ENCODE measurements around the gene TBC1D23. TPM values are rescaled to one million over a fixed set of nuclear protein-coding genes. Genes with fewer than 3 reads are reported as not detected.

Gene TBC1D23
- total RNA-seq, 1 donor from 2014 or later = 36.6 TPM

DNA sequence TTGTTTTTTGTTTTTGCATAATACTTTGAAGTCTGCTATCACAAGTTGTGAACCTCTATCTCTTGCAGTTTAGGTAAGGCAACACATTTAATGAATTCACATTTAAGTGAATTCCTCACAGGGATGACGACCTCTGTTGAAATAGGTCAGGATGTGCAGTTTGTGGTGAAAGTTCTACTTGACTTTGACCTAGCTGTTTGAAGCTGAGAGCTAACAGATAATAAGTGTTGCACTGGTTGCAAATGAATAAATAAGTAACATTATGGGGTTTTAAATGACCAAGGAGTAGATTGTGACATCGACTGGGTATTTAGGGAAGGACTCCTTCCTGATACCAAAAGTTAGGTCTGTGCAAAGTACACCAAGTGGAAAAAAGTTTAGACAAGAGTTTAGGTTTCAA, 97.6 kb downstream of the TBC1D23 start:
- no peak for TF ChIP-seq CTCF (IDR thresholded peaks at IDR 0.05; ENCODE audit: insufficient read depth, low read length, severe bottlenecking)
- no peaks in the 10 kb centered on the region for H3K27me3 ChIP-seq (ENCODE audit: control insufficient read depth, insufficient read depth, low read length)
- DNase-seq (ENCODE audit: low read depth) (no peak), FAIRE-seq (no peak)
- no peak overlapping the region for H3K4me3 ChIP-seq (ENCODE audit: low read depth, low read length)
- H3K36me3 ChIP-seq (ENCODE audit: control insufficient read depth, insufficient read depth, low read length) = peaks cover 8% of the 10 kb centered on the region

DNA sequence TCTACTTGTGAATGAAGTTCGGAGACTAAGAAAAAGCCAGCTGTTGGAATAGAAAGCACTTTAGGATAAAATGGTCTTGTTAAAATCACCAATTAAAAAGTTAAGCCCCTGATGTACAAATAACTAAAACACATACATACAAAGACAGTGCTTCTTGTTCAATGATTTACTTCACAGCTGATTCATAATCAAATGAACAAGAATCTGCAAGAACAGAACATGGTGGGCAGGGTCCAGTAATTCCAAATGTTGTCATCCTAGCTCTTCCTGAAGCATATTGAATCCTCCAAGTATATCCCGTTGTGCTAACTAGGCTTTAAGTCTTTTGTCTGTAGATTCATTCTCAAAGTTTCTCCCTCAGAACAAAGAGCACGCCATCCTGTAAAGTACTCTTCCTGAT, 98.2 kb downstream of the TBC1D23 start:
- Histone ChIP-seq H3K4me3 (ENCODE audit: low read depth, low read length) (no peak overlapping the region), H3K36me3 (ENCODE audit: control insufficient read depth, insufficient read depth, low read length) (peaks cover 7% of the 10 kb centered on the region), H3K27me3 (ENCODE audit: control insufficient read depth, insufficient read depth, low read length) (no peaks in the 10 kb centered on the region)
- DNase-seq (ENCODE audit: low read depth) (no peak), FAIRE-seq (no peak)
- TF ChIP-seq CTCF (IDR thresholded peaks at IDR 0.05; ENCODE audit: insufficient read depth, low read length, severe bottlenecking) = no peak

- DNase-seq (ENCODE audit: low read depth) = peak; percentile 11
- no peaks in the 10 kb centered on the region for H3K27me3 ChIP-seq (ENCODE audit: control insufficient read depth, insufficient read depth, low read length)
- no peak overlapping the region for H3K4me3 ChIP-seq (ENCODE audit: low read depth, low read length)
- no peaks in the 10 kb centered on the region for H3K36me3 ChIP-seq (ENCODE audit: control insufficient read depth, insufficient read depth, low read length)
- TF ChIP-seq CTCF (IDR thresholded peaks at IDR 0.05; ENCODE audit: insufficient read depth, low read length, severe bottlenecking) = no peak
- FAIRE-seq = peak; percentile 28
Observed at GRCh38 chr3:100360757-100361496, 100.1 kb downstream of the TBC1D23 start.

DNA sequence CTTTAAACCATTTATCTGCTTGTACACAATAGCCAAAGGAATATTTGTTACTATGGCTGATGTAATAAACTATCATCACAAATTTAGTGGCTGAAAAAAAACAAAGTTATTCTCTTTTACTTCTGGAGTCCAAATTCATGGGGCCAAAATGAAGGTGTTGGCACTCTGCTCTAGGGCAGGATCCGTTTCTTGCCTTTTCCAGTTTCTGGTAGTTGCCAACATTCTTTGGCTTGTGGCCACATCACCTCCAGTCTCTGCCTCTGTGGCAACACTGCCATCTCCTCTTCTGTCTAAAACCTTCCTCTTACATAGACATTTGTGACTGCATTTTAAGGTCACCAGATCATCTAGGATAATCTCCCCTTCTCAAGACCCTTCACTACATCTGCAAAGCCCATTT, 101.1 kb downstream of the TBC1D23 start:
- Histone ChIP-seq H3K4me3 (ENCODE audit: low read depth, low read length) (no peak overlapping the region), H3K27me3 (ENCODE audit: control insufficient read depth, insufficient read depth, low read length) (no peaks in the 10 kb centered on the region), H3K36me3 (ENCODE audit: control insufficient read depth, insufficient read depth, low read length) (peaks cover 1% of the 10 kb centered on the region)
- no peak for TF ChIP-seq CTCF (IDR thresholded peaks at IDR 0.05; ENCODE audit: insufficient read depth, low read length, severe bottlenecking)
- FAIRE-seq (no peak), DNase-seq (ENCODE audit: low read depth) (no peak)

DNA sequence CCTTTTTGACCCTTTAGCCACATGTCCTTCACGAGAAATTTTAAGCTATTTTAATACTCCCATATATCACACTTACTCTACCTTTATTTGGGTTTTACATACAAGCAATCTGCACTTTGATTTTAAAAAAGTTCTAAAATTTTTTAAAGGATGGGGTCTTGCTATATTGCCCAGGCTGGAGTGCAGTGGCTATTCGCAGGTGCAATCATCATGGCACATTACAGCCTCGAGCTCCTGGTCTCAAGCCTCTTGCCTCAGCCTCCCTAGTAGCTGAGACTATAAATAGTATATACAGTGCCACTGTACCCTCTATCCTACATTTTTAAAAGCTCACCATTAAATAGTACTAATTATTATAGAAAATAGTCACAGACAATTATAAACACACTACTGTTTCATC, 103.6 kb downstream of the TBC1D23 start:
- TF ChIP-seq CTCF (IDR thresholded peaks at IDR 0.05; ENCODE audit: insufficient read depth, low read length, severe bottlenecking) = no peak
- Histone ChIP-seq H3K36me3 (ENCODE audit: control insufficient read depth, insufficient read depth, low read length) (peaks cover 2% of the 10 kb centered on the region), H3K4me3 (ENCODE audit: low read depth, low read length) (no peak overlapping the region), H3K27me3 (ENCODE audit: control insufficient read depth, insufficient read depth, low read length) (no peaks in the 10 kb centered on the region)
- DNase-seq (ENCODE audit: low read depth) (no peak), FAIRE-seq (no peak)

DNA sequence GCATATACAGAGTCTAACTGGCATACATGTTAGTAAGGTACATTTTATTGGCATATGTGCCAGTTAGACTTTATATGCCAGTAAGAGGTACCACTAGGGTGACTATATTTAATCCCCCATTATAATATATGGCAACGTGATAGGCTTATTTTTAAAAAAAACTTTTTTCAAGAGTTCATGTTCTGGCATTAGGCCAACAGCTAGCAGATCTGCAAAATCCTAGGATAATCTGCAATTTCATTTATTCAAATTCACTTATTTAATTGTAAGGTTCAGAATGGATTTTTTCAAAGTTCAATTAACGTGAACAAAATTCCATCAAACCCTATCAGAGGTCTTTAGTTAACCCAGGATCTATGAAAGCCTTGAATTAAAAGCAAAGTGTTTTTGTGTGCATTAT, 105.6 kb downstream of the TBC1D23 start:
- H3K36me3 ChIP-seq (ENCODE audit: control insufficient read depth, insufficient read depth, low read length) = peaks cover 2% of the 10 kb centered on the region
- TF ChIP-seq CTCF (IDR thresholded peaks at IDR 0.05; ENCODE audit: insufficient read depth, low read length, severe bottlenecking) = no peak

More for the DNA sequence above, 105.6 kb downstream of the TBC1D23 start:
- DNase-seq (ENCODE audit: low read depth) = no peak
- Histone ChIP-seq H3K27me3 (ENCODE audit: control insufficient read depth, insufficient read depth, low read length) (no peaks in the 10 kb centered on the region), H3K4me3 (ENCODE audit: low read depth, low read length) (no peak overlapping the region)
- FAIRE-seq = no peak

All from bronchial epithelial cell (primary cell).